NB4 (cell line): ENCODE data around the gene PLEKHA6.

ENCODE experiments used
- CTCF ChIP-seq: IDR thresholded peaks from one replicate; pipeline ENCODE4 v1.5.1; 2012; ENCODE audit warnings: low read depth, low read length
- MAX ChIP-seq: IDR thresholded peaks from 2 replicates; pipeline ENCODE4 v1.6.1; 2011; ENCODE audit warnings: low read depth, low read length
- POLR2A ChIP-seq: IDR thresholded peaks from 2 replicates; pipeline ENCODE4 v1.6.1; 2011; ENCODE audit warnings: mild to moderate bottlenecking; ENCODE audit not compliant: insufficient read length; ENCODE audit errors: extremely low read depth

GRCh38 chr1:204326771-204327300 lies 32.9 kb downstream of the PLEKHA6 start:
- no peak for TF ChIP-seq CTCF
- TF ChIP-seq POLR2A: no peak
- TF ChIP-seq MAX: no peak
